SK-N-SH (cell line): ENCODE results near the gene ASTN2. TPM values are rescaled to one million over a fixed set of nuclear protein-coding genes. Genes with fewer than 3 reads are reported as not detected.

Experiments
- CTCF ChIA-PET: fragments of 300-600, 350-600 bp; formaldehyde crosslinking; extraction: SDS; loops from one replicate; lab custom pipeline; 2021; lab: Yijun Ruan, JAX
- POLR2A ChIA-PET: fragments of 350-600 bp; sonication (Branson Sonifier 250); formaldehyde crosslinking; extraction: SDS; loops from one replicate; lab custom pipeline; 2020; ENCODE audit warnings: antibody characterized with exemption, inconsistent platforms; lab: Yijun Ruan, JAX
- DNase-seq: peaks from one replicate; pipeline ENCODE4 v3.0.0; 2012
- H2AFZ ChIP-seq: fragments of 200-600 bp; sonication (generic); 2 replicates; pipeline ENCODE4 v1.8.1; 2016; ENCODE audit warnings: antibody characterized with exemption, mild to moderate bottlenecking, low read depth
- H3F3A ChIP-seq: fragments of 200-600 bp; sonication (generic); replicated peaks from 2 replicates; pipeline ENCODE3; 2016; ENCODE audit warnings: antibody characterized with exemption, mild to moderate bottlenecking; ENCODE audit not compliant: insufficient read depth
- H3K27ac ChIP-seq, 2 experiments: fragments of 200-500 bp in 1 of 2; fragments of 200-600 bp in 1 of 2; sonication (Bioruptor generic) in 1 of 2; sonication (generic), shearing (Covaris generic) in 1 of 2; 2 replicates each; pipeline versions ENCODE4 v1.5.1 to v1.6.1; 2014 to 2016; ENCODE audit warnings: low read depth in 2 of 2, inconsistent platforms in 1 of 2, low read length in 1 of 2, mild to moderate bottlenecking in 1 of 2, mixed read lengths in 1 of 2
- H3K27me3 ChIP-seq: fragments of 200-600 bp; sonication (generic), shearing (Covaris generic); 2 replicates; pipeline ENCODE4 v1.6.1; 2016; ENCODE audit warnings: mixed run types; ENCODE audit not compliant: insufficient read depth
- H3K36me3 ChIP-seq, 2 experiments: fragments of 200-500 bp in 1 of 2; fragments of 200-600 bp in 1 of 2; sonication (Bioruptor generic) in 1 of 2; sonication (generic) in 1 of 2; replicated peaks in 1 of 2; 2 replicates each; pipeline versions ENCODE3 to v1.5.1; 2014 to 2016; ENCODE audit warnings: low read length in 1 of 2, mild to moderate bottlenecking in 1 of 2; ENCODE audit not compliant: insufficient read depth in 2 of 2, control insufficient read depth in 1 of 2
- H3K4me1 ChIP-seq, 2 experiments: fragments of 200-500 bp in 1 of 2; fragments of 200-600 bp in 1 of 2; sonication (Bioruptor generic) in 1 of 2; sonication (generic), shearing (Covaris generic) in 1 of 2; 2 replicates each; pipeline versions ENCODE4 v1.5.1 to v1.6.1; 2014 to 2016; ENCODE audit warnings: low read depth in 1 of 2, low read length in 1 of 2, mixed run types in 1 of 2; ENCODE audit not compliant: insufficient read depth in 2 of 2, control insufficient read depth in 1 of 2
- H3K4me2 ChIP-seq: fragments of 200-600 bp; sonication (generic), shearing (Covaris generic); 2 replicates; pipeline ENCODE4 v1.6.1; 2017; ENCODE audit warnings: mixed run types
- H3K4me3 ChIP-seq, 2 experiments: fragments of 200-500 bp in 1 of 2; fragments of 200-600 bp in 1 of 2; sonication (Bioruptor generic) in 1 of 2; sonication (generic), shearing (Covaris generic) in 1 of 2; 2 replicates each; pipeline versions ENCODE4 v1.5.1 to v1.8.1; 2014 to 2016; ENCODE audit warnings: low read depth in 2 of 2, inconsistent platforms in 1 of 2, low read length in 1 of 2, mild to moderate bottlenecking in 1 of 2, mixed read lengths in 1 of 2, moderate library complexity in 1 of 2
- H3K79me2 ChIP-seq: fragments of 200-600 bp; sonication (generic); 2 replicates; pipeline ENCODE4 v1.8.1; 2017; ENCODE audit warnings: mild to moderate bottlenecking; ENCODE audit not compliant: insufficient read depth
- H3K9ac ChIP-seq: fragments of 200-600 bp; sonication (generic); 2 replicates; pipeline ENCODE4 v1.6.1; 2017; ENCODE audit warnings: mixed run types
- H3K9me2 ChIP-seq: fragments of 200-600 bp; sonication (generic); 2 replicates; pipeline ENCODE4 v1.6.1; 2017; ENCODE audit warnings: mixed run types
- H3K9me3 ChIP-seq: fragments of 200-600 bp; sonication (generic); 2 replicates; pipeline ENCODE4 v1.6.1; 2017; ENCODE audit warnings: mixed run types, mild to moderate bottlenecking, moderate library complexity
- H4K20me1 ChIP-seq: fragments of 200-600 bp; sonication (generic); 2 replicates; pipeline ENCODE4 v1.6.1; 2017; ENCODE audit warnings: mild to moderate bottlenecking, mixed run types; ENCODE audit not compliant: insufficient read depth
- CTCF ChIP-seq: fragments of 200-600 bp; sonication (generic); IDR thresholded peaks from 2 replicates; pipeline ENCODE4 v1.6.1; 2017; ENCODE audit warnings: antibody characterized with exemption, mild to moderate bottlenecking, moderate library complexity
- ELF1 ChIP-seq: IDR thresholded peaks from 2 replicates; pipeline ENCODE4 v1.4.0; 2012
- GATA2 ChIP-seq: sonication (generic); formaldehyde crosslinking; IDR thresholded peaks from 2 replicates; pipeline ENCODE4 v1.5.0; 2020; ENCODE audit warnings: mild to moderate bottlenecking, missing genetic modification reagents
- IRF3 ChIP-seq: fragments of 150-350 bp; IDR thresholded peaks from 2 replicates; pipeline ENCODE4 v1.6.1; 2016; ENCODE audit warnings: mild to moderate bottlenecking, low read depth, low read length
- NFIC ChIP-seq: IDR thresholded peaks from 2 replicates; pipeline ENCODE4 v1.4.0; 2012; ENCODE audit warnings: borderline replicate concordance
- RAD21 ChIP-seq: IDR thresholded peaks from 2 replicates; pipeline ENCODE4 v1.6.1; 2012; ENCODE audit warnings: mild to moderate bottlenecking, low read length
- RCOR1 ChIP-seq: fragments of 150-350 bp; IDR thresholded peaks from 2 replicates; pipeline ENCODE4 v1.6.1; 2017; ENCODE audit warnings: antibody characterized with exemption, low read length
- RFX5 ChIP-seq: IDR thresholded peaks from 2 replicates; pipeline ENCODE4 v1.6.1; 2012; ENCODE audit warnings: mild to moderate bottlenecking, improper control_type of control experiment, low read length
- SMC3 ChIP-seq: IDR thresholded peaks from 2 replicates; pipeline ENCODE4 v1.6.1; 2012; ENCODE audit warnings: low read depth, low read length, improper control_type of control experiment
- TCF12 ChIP-seq: IDR thresholded peaks from 2 replicates; pipeline ENCODE4 v1.4.0; 2012
- USF1 ChIP-seq: IDR thresholded peaks from 2 replicates; pipeline ENCODE4 v1.4.0; 2012; ENCODE audit warnings: low read depth, borderline replicate concordance
- ZBTB33 ChIP-seq: IDR thresholded peaks from 2 replicates; pipeline ENCODE4 v1.4.0; 2012; ENCODE audit warnings: low read depth, borderline replicate concordance
- WGBS: methylation state at CpG from one replicate; pipeline ENCODE4 v1.1.6; 2017; ENCODE audit warnings: low lambda C conversion rate; 5-methylcytosine and 5-hydroxymethylcytosine counted together
- polyA plus RNA-seq, 3 experiments: library from polyadenylated mRNA; depleted of rRNA; stranded (reverse); fragments of >200 nt; gene quantifications; 2 replicates each; pipeline ENCODE4 v1.2.3, GENCODE V29; 2012

ASTN2 gene
- polyA plus RNA-seq, 1 of the 3 experiments (the other 2 are of a cell fraction), result 6.6 TPM

GRCh38 chr9:117307701-117308100, 107.2 kb downstream of the ASTN2 start:
- DNase-seq, result no peak
- Histone ChIP-seq H3K27me3 (no peaks in the 10 kb centered on the region), H3K4me2 (no peak overlapping the region), H3K4me1 (peaks cover 0 to 66% of the 10 kb centered on the region in 2 experiments; a peak in 2 of 4 replicates), H3K4me3 (no peak overlapping the region), H2AFZ (no peak overlapping the region), H3K9ac (no peak overlapping the region), H4K20me1 (no peaks in the 10 kb centered on the region), H3F3A (no peaks in the 10 kb centered on the region), H3K9me3 (no peaks in the 10 kb centered on the region), H3K79me2 (no peaks in the 10 kb centered on the region), H3K36me3 (no peaks in the 10 kb centered on the region), H3K9me2 (no peaks in the 10 kb centered on the region), H3K27ac (peak overlapping the region in 1 of 2 experiments; percentile 92; a peak in 2 of 4 replicates)
- WGBS, result 35% methylated on average over 3 of the region's 3 CpGs
- TF ChIP-seq TCF12 (no peak), RCOR1 (no peak), USF1 (no peak), RFX5 (no peak), RAD21 (no peak), ELF1 (no peak)
- POLR2A ChIA-PET, result no interaction called here
- CTCF ChIA-PET, result interaction anchor here (0.6 kb wide), 1 partner anchor 104 kb away, joined by 3 read pairs; no protein-coding TSS in a partner anchor

- Histone ChIP-seq H3K9me2 (no peaks in the 10 kb centered on the region), H3K27ac (peak overlapping the region in 1 of 2 experiments; percentile 92; a peak in 2 of 4 replicates), H3K79me2 (no peaks in the 10 kb centered on the region), H4K20me1 (no peaks in the 10 kb centered on the region)
- TF ChIP-seq CTCF (no peak), ZBTB33 (no peak), IRF3 (no peak), SMC3 (no peak), NFIC (no peak), USF1 (no peak), GATA2 (no peak)
- TF ChIP-seq, all 33 proteins: peak for 0
- Histone ChIP-seq H3F3A (no peaks in the 10 kb centered on the region), H3K4me1 (peaks cover 0 to 64% of the 10 kb centered on the region in 2 experiments; a peak in 2 of 4 replicates), H3K36me3 (no peaks in the 10 kb centered on the region), H3K4me3 (no peak overlapping the region), H3K9me3 (no peaks in the 10 kb centered on the region), H3K9ac (no peak overlapping the region), H3K27me3 (no peaks in the 10 kb centered on the region), H2AFZ (no peak overlapping the region), H3K4me2 (no peak overlapping the region)
- 32% methylated on average over 3 of the region's 3 CpGs for WGBS
- no peak for DNase-seq
- CTCF ChIA-PET, result no interaction called here
- POLR2A ChIA-PET, result interaction anchor here (1.6 kb wide), 1 partner anchor 12 kb away, joined by 3 read pairs; no protein-coding TSS in a partner anchor
Observed at GRCh38 chr9:117306032-117306431, 108.8 kb downstream of the ASTN2 start.
